Suprapubic skin (tissue), 4 donors: ENCODE data around the gene AKT2. TPM values are rescaled to one million over a fixed set of nuclear protein-coding genes. Genes with fewer than 3 reads are reported as not detected.

Experiments
- DNase-seq, 2 donors: peaks; one replicate each; pipeline ENCODE4 v3.0.0-alpha.2; 2019; ENCODE audit warnings: low spot score in 2 of 2
- H3K27ac ChIP-seq: fragments of 200-600 bp; sonication (generic); one replicate; pipeline ENCODE4 v1.5.1; 2019
- H3K27me3 ChIP-seq: fragments of 200-600 bp; sonication (generic); one replicate; pipeline ENCODE4 v1.5.1; 2019
- H3K36me3 ChIP-seq: fragments of 200-600 bp; sonication (generic); one replicate; pipeline ENCODE4 v1.5.1; 2019
- H3K4me1 ChIP-seq: fragments of 200-600 bp; sonication (generic); one replicate; pipeline ENCODE4 v1.5.1; 2019
- H3K4me3 ChIP-seq: fragments of 200-600 bp; sonication (generic); one replicate; pipeline ENCODE4 v1.5.1; 2019; ENCODE audit warnings: mild to moderate bottlenecking
- H3K9me3 ChIP-seq: fragments of 200-600 bp; sonication (generic); one replicate; pipeline ENCODE4 v1.5.1; 2019
- CTCF ChIP-seq, 2 donors: fragments of 200-600 bp in 1 of 2; fragments of 450-650 bp in 1 of 2; sonication (generic) in 1 of 2; IDR thresholded peaks; one replicate each; pipeline ENCODE4 v1.5.1; 2016 to 2019; ENCODE audit warnings: antibody characterized with exemption in 2 of 2, mild to moderate bottlenecking in 1 of 2, moderate library complexity in 1 of 2
- EP300 ChIP-seq: sonication (generic); formaldehyde crosslinking; IDR thresholded peaks from one replicate; pipeline ENCODE4 v1.6.1; 2017; ENCODE audit warnings: antibody characterized with exemption
- POLR2A ChIP-seq, 2 donors: fragments of 450-650 bp; IDR thresholded peaks; one replicate each; pipeline ENCODE4 v1.6.1; 2017; ENCODE audit warnings: antibody characterized with exemption in 2 of 2, mild to moderate bottlenecking in 2 of 2, moderate library complexity in 2 of 2
- POLR2AphosphoS5 ChIP-seq, 3 donors: sonication (generic); formaldehyde crosslinking; IDR thresholded peaks; one replicate each; pipeline ENCODE4 v1.6.1; 2017; ENCODE audit warnings: antibody characterized with exemption in 3 of 3
- WGBS: methylation state at CpG from one replicate; pipeline ENCODE4 v1.1.5; 2018; 5-methylcytosine and 5-hydroxymethylcytosine counted together
- total RNA-seq, 4 donors: library from RNA; depleted of rRNA; stranded (reverse); fragments of >200 nt; gene quantifications; one replicate each; pipeline ENCODE4 v1.1.0, GENCODE V29; 2016

AKT2 gene
- total RNA-seq, 4 donors from 2014 or later, result 76.4 to 146 (median 92.3) TPM

GRCh38 chr19:40210889-40211288 is 74.3 kb downstream of the AKT2 start:
- Histone ChIP-seq H3K27me3 (peaks cover 3% of the 10 kb centered on the region), H3K9me3 (no peaks in the 10 kb centered on the region), H3K27ac (no peak overlapping the region), H3K4me3 (no peak overlapping the region), H3K4me1 (no peaks in the 10 kb centered on the region), H3K36me3 (peaks cover 51% of the 10 kb centered on the region)
- no peak for DNase-seq
- no peak for TF ChIP-seq POLR2A (IDR thresholded peaks at IDR 0.05)
- no peak for TF ChIP-seq POLR2AphosphoS5 (IDR thresholded peaks at IDR 0.05)
- TF ChIP-seq EP300, result no peak
- no peak for TF ChIP-seq CTCF (IDR thresholded peaks at IDR 0.05)
- WGBS, result 92% methylated on average over 5 of the region's 5 CpGs

DNA sequence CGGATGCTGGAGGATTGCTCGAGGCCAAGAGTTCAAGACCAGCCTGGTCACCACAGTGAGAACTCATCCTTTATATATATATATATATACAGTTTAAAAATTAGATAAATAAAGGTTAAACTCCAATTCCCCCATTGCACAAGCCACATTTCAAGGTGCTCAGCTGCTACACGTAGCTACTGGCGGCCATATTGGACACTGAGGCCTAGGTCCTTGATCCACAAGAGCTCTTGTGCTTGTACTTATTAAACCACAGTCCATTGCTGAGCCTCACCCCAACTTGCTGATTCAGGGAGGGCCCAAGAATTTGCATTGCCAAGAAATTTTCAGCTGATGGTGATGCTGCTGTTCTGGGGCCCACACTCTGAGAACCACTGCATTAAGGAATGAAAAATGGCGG is 76.5 kb downstream of the AKT2 start:
- H3K27ac ChIP-seq, result no peak overlapping the region
- DNase-seq, result no peak
- peaks cover 64% of the 10 kb centered on the region for H3K36me3 ChIP-seq
- no peaks in the 10 kb centered on the region for H3K27me3 ChIP-seq
- TF ChIP-seq POLR2A (IDR thresholded peaks at IDR 0.05) (no peak), CTCF (IDR thresholded peaks at IDR 0.05) (no peak), EP300 (no peak), POLR2AphosphoS5 (IDR thresholded peaks at IDR 0.05) (no peak)
- WGBS, result 99% methylated on average over 5 of the region's 5 CpGs
- no peak overlapping the region for H3K4me3 ChIP-seq
- no peaks in the 10 kb centered on the region for H3K4me1 ChIP-seq
- no peaks in the 10 kb centered on the region for H3K9me3 ChIP-seq

DNA sequence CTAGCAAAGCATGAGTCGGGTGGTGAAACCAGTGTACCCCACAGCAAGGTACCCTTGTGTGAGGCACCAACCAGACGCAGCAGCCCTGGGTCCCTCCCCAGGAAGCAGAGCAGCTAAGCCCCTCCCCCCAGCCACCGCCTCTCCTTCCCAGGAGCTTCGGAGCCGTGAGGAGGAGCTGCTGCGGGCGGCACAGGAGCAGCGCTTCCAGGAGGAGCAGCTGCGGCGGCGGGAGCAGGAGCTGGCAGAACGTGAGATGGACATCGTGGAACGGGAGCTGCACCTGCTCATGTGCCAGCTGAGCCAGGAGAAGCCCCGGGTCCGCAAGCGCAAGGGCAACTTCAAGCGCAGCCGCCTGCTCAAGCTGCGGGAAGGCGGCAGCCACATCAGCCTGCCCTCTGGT is 79.4 kb downstream of the AKT2 start:
- Histone ChIP-seq H3K36me3 (peaks cover 55% of the 10 kb centered on the region), H3K4me3 (no peak overlapping the region), H3K27me3 (no peaks in the 10 kb centered on the region), H3K27ac (no peak overlapping the region), H3K4me1 (no peaks in the 10 kb centered on the region), H3K9me3 (no peaks in the 10 kb centered on the region)
- TF ChIP-seq POLR2AphosphoS5 (IDR thresholded peaks at IDR 0.05) (no peak), EP300 (no peak), POLR2A (IDR thresholded peaks at IDR 0.05) (no peak), CTCF (IDR thresholded peaks at IDR 0.05) (no peak)
- DNase-seq, result no peak
- WGBS, result 94% methylated on average over 20 of the region's 21 CpGs

GRCh38 chr19:40204381-40204780 is 80.8 kb downstream of the AKT2 start:
- WGBS, result 98% methylated on average over 16 of the region's 16 CpGs
- DNase-seq, result no peak
- peaks cover 43% of the 10 kb centered on the region for H3K36me3 ChIP-seq
- no peaks in the 10 kb centered on the region for H3K27me3 ChIP-seq
- H3K4me1 ChIP-seq, result no peaks in the 10 kb centered on the region
- H3K27ac ChIP-seq, result no peak overlapping the region
- H3K9me3 ChIP-seq, result no peaks in the 10 kb centered on the region
- no peak overlapping the region for H3K4me3 ChIP-seq
- TF ChIP-seq EP300, result no peak
- no peak for TF ChIP-seq POLR2AphosphoS5 (IDR thresholded peaks at IDR 0.05)
- TF ChIP-seq POLR2A (IDR thresholded peaks at IDR 0.05), result no peak
- no peak for TF ChIP-seq CTCF (IDR thresholded peaks at IDR 0.05)

GRCh38 chr19:40200341-40201099 is 84.6 kb downstream of the AKT2 start:
- Histone ChIP-seq H3K36me3 (peaks cover 29% of the 10 kb centered on the region), H3K27ac (no peak overlapping the region), H3K27me3 (no peaks in the 10 kb centered on the region), H3K4me3 (no peak overlapping the region), H3K9me3 (no peaks in the 10 kb centered on the region), H3K4me1 (no peaks in the 10 kb centered on the region)
- DNase-seq, result no peak
- no peak for TF ChIP-seq POLR2AphosphoS5 (IDR thresholded peaks at IDR 0.05)
- TF ChIP-seq POLR2A (IDR thresholded peaks at IDR 0.05), result no peak
- no peak for TF ChIP-seq CTCF (IDR thresholded peaks at IDR 0.05)
- TF ChIP-seq EP300, result no peak
- WGBS, result 73% methylated on average over 9 of the region's 9 CpGs
